ENCODE data around the gene ADRA2B.

Gene ADRA2B

DNA sequence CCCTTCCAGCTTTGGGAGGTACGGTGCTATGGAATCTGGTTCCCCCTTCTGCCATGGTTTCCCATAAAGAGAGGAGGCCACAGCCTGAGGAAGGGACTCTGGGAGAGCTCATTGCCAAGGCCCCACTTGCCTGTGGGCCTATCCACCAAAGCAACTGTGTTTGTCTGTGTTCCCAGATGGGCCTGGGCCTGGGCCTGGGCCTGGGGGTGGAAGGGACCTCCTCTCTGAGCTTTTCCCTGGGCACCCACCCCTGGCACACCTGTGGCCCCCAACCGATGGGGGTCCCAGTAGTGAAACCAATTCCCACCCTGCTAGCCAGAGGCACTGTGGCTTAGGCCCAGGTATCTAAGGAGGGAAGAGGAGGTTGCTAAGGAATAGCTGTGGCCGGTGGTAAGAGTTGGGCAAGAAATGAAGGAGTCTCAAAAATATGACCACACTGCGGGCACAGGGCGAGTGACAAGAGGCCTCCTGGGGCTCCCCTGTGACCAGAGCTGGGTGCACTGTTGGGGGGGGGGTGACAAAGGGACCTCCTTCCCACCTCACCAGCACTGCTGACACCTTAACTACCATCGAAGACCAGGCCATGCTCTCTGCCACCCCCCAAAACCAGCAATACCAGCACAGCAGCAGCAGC, 33.8 kb upstream of the ADRA2B start:
- no peak for DNase-seq

DNA sequence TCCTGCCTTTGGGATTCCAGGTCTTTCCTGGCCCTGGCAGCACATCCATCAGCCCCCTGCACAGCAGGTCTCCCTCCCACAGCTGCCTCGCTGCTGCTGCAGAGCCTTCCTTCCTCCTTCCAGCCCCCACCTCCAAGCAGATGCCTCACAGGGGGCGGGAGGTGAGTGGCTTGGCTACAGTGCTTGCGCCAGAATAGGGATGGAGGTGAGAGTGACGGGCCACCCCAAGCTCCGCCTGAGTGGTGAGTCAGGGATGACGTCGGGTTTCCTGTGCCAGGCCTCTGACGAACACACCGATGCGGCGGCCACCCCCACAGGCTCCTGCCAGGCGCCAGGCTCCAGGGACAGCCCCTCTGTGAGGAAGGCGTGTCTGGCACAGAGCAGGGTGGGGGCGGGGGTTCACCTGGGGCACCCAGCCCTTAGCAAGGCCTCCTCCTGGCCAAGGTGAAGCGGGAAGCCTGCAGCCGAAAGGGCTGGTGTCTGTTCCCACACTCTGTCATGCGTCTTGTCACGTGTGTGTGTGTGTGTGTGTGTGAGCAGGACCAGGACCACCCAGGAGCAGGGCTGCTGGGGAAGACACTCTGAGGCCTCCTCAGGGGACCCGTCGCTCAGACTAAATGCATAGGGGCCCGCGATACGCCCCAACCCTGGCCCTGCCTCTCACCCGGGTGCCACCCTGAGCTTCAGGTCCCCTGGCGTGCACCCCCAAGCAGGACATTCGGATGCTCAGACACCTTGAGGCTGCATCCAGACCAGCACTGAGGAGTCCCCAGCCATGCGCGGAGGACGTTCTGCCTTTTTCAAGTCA, 32.2 kb upstream of the ADRA2B start:
- peak; percentile 97 for DNase-seq

GRCh38 chr2:96147593-96148201, 31.3 kb upstream of the ADRA2B start:
- DNase-seq = no peak

- DNase-seq = no peak
These were observed 30.7 kb upstream of the ADRA2B start for GRCh38 chr2:96146881-96147592.

GRCh38 chr2:96146153-96146880, 29.9 kb upstream of the ADRA2B start:
- peak; percentile 88 for DNase-seq

GRCh38 chr2:96145848-96146152, 29.4 kb upstream of the ADRA2B start:
- no peak for DNase-seq

DNA sequence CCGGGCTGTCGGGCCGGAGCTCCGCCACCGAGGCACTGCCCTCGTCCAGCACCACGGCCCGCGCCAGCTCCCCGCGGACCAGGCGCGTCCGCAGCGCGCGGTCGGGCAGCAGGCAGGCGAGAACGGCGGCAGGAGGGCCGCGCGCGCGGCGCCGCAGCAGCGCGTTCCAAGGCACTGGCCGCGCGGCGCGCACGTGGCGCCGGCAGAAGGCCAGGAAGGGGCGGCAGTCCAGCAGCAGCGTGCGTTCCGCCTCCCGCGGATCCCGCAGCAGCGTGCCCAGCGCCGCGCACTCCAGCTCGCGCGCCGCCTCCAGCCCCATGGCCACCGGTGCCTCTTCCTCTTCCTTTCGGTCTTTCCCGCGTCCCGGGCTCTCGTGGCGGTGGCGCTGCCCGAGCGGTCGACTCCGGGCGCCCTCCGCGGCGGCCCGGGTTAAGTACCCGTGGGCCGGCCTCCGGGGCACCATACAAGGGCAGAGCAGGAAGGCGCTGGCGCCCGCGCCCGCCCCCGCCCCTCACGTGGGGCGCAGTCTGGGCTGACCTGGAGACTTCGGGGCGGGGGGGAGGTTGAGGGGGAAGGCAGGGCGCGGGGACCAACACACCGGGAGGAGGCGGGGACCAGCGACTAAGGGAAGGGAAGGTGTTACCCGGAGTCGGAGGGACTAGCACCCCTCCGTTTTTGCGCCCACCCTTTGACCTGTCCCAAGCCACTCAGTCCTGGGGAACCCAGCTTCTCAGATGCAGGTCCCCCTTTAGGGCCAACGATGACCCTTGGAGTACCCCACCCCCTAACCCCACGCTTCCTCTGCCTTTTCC, 28.9 kb upstream of the ADRA2B start, which contains the start of gene DUSP2:
TSS of gene DUSP2 (minus strand) at position 405 of the 812 bp plus-strand sequence. CDS start at position 319, 86 bp downstream.
- DNase-seq = peak; percentile 92

- peak; percentile 63 for DNase-seq
These were observed 28.2 kb upstream of the ADRA2B start for GRCh38 chr2:96144481-96145035.

GRCh38 chr2:96143848-96144480, 27.6 kb upstream of the ADRA2B start:
- DNase-seq = peak; percentile 48

DNA sequence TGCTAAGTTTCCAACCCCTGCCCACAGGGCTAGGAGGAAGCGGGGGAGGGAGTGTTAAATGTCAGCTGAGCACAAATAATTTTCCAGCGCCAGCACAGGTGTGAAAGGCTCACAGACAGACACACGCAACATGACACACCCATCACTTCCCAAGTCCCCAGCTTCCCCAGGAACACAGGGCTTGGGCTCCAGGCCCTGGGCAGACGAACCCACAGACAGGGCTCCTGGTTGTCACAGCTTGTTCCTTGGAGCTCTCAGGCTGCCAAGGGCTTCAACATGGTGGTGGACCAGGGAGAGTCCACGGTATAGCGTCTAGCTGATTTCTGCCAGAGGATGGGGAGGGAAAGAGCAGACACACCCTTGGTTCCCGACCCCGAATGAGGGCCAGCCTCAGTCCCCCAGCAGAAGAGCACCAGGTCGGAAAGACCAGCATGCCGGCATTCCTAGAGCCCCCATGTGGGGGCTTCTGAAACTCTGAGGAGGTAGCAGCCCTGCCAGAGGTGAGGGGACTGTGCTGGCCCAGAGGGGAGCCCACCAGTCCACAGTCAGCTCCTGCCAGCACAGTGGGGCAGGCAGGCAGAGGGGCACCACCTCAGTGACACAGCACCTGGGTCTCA, 27.0 kb upstream of the ADRA2B start:
- no peak for DNase-seq

DNA sequence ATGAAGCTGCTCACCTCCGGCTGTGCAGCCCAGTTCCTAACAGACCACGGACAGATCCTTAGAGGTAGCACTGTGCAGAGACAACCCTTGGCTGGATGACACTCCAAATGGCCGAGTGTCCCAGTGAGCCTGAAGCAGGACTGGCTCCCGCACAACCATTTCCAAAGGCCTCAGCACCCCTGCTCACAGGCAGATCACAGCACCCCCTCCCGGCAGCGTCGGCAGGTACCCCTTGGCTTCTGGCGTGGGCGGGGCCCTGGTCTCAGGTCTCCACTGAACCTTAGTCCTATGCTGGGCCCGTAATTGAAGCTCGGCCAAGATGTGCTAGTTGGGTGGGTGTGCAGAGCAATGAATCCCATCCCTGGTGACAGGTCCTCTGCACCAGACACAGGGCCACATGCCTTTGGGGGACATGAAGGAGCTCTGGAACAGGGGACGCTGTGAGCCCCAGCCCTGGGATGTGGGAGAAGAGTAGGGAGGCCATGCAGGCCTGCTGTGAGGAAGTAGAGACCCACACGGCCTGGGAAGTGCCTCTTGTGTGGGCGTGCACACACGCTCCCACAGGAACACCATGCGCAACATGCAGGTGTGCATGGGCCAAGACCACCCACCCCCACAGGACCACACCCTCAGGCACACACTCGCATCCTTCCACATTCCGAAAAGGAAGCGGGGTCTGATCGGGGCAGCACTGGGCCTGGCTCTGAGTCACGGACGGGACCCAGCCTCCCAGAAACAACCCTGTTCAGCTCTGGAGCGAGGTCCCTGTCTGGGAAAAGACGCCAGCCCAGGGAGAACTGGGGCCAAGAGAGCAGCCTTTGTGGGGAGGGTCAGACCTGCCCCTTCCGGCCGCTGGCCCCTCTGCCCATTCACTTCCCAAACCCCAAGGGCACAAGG, 26.1 kb upstream of the ADRA2B start:
- DNase-seq = peak; percentile 75

GRCh38 chr2:96141624-96141967, 25.2 kb upstream of the ADRA2B start:
- peak; percentile 12 for DNase-seq

- DNase-seq = peak; percentile 20
These were observed 24.7 kb upstream of the ADRA2B start for GRCh38 chr2:96140941-96141623.

GRCh38 chr2:96139181-96139758, 22.9 kb upstream of the ADRA2B start:
- no peak for DNase-seq

DNA sequence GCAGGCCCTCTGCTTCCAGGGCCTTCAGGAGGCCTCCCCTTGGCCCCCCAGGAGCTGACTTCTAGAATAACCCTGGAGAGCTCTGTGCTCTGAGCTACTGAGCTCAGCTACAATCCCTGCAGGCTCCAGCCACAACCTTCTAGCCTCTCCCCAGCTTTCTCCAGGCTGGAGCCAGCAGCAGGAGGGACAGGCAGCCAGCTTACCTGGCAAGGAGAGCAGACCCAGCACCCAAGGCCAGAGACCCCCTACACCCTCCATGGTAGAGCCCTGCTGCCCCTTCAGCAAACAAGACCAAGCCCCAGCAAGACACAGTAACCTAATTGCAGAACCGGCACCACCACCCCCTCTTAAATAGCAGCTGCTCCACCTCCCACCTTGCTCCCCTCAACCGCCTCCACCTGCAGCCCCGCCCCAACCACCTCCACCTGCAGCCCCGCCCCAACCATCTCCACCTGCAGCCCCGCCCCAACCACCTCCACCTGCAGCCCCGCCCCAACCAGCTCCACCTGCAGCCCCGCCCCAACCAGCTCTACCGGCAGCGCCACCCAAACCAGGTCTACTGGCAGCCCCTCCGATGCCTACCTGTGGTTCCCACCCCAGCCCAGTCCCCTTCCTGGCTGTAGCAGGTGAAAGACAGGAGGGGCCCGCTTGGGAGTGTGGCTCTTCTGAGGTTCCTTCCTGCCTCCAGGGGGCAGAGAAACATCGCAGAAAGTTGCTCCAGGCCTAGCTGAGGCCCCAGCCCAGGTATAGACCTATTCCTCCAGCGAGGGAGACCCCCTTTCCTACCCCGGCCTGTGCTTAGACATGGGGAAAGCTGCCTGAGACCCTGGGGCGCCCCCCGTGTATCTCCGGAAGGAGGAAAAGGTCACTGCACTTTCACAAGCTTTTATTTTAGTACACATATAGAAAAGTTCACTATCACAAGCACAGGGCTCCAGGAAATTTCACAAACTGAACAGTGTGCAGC, 22.1 kb upstream of the ADRA2B start, which contains the start of gene ASTL:
TSS of gene ASTL (minus strand) at position 324 of the 967 bp plus-strand sequence. CDS start at position 258, 66 bp downstream.
- DNase-seq = peak; percentile 61

GRCh38 chr2:96137321-96138178, 21.2 kb upstream of the ADRA2B start:
- no peak for DNase-seq
